Tibial nerve (tissue), 4 donors: ENCODE results near the gene BNIP1. TPM values are rescaled to one million over a fixed set of nuclear protein-coding genes. Genes with fewer than 3 reads are reported as not detected.
"Not testable (repeated sequence)": the region's sequence is repeated elsewhere in the genome, so short reads cannot be mapped to it uniquely, and the experiment has no call there.

Experiments
- DNase-seq, 2 donors: peaks; one replicate each; pipeline ENCODE4 v3.0.0-alpha.2; 2019; ENCODE audit warnings: low spot score in 2 of 2
- H3K27ac ChIP-seq, 4 donors: fragments of 200-600 bp; sonication (generic) in 3 of 4; one replicate each; pipeline ENCODE4 v1.5.1; 2017 to 2019; ENCODE audit warnings: mild to moderate bottlenecking in 1 of 4
- H3K27me3 ChIP-seq, 2 donors: fragments of 200-600 bp; sonication (generic) in 1 of 2; one replicate each; pipeline versions ENCODE4 v1.5.1 to v1.6.0; 2017 to 2019
- H3K36me3 ChIP-seq, 3 donors: fragments of 200-600 bp; sonication (generic); one replicate each; pipeline ENCODE4 v1.5.1; 2018 to 2019
- H3K4me1 ChIP-seq, 4 donors: fragments of 200-600 bp; sonication (generic) in 3 of 4; one replicate each; pipeline ENCODE4 v1.5.1; 2017 to 2019
- H3K4me3 ChIP-seq, 4 donors: fragments of 200-600 bp; sonication (generic) in 3 of 4; one replicate each; pipeline ENCODE4 v1.5.1; 2017 to 2019; ENCODE audit warnings: mild to moderate bottlenecking in 1 of 4, moderate library complexity in 1 of 4
- H3K9me3 ChIP-seq, 4 donors: fragments of 200-600 bp; sonication (generic) in 3 of 4; one replicate each; pipeline ENCODE4 v1.5.1; 2017 to 2019
- EP300 ChIP-seq, 2 donors: sonication (generic); formaldehyde crosslinking; IDR thresholded peaks; one replicate each; pipeline ENCODE4 v1.6.1; 2017; ENCODE audit warnings: antibody characterized with exemption in 2 of 2, mild to moderate bottlenecking in 1 of 2
- POLR2A ChIP-seq, 2 donors: fragments of 450-650 bp; IDR thresholded peaks; one replicate each; pipeline ENCODE4 v1.6.1; 2017; ENCODE audit warnings: antibody characterized with exemption in 2 of 2, mild to moderate bottlenecking in 2 of 2, moderate library complexity in 2 of 2
- WGBS, 2 donors: methylation state at CpG; one replicate each; pipeline ENCODE4 v1.1.5; 2018; 5-methylcytosine and 5-hydroxymethylcytosine counted together
- total RNA-seq, 4 donors: library from RNA; depleted of rRNA; stranded (reverse); fragments of >200 nt; gene quantifications; one replicate each; pipeline ENCODE4 v1.1.0, GENCODE V29; 2016
- TF ChIP-seq, protein P1 (sequence below), 5 experiments: fragments of 200-600 bp in 3 of 5; fragments of 450-650 bp in 2 of 5; sonication (generic) in 3 of 5; IDR thresholded peaks; one replicate each; pipeline ENCODE4 v1.5.1; 2016 to 2019; ENCODE audit warnings: antibody characterized with exemption in 5 of 5, mild to moderate bottlenecking in 3 of 5, moderate library complexity in 2 of 5

Gene BNIP1
- total RNA-seq, 4 donors from 2014 or later = 2.2 to 15.6 (median 10.0) TPM

DNA sequence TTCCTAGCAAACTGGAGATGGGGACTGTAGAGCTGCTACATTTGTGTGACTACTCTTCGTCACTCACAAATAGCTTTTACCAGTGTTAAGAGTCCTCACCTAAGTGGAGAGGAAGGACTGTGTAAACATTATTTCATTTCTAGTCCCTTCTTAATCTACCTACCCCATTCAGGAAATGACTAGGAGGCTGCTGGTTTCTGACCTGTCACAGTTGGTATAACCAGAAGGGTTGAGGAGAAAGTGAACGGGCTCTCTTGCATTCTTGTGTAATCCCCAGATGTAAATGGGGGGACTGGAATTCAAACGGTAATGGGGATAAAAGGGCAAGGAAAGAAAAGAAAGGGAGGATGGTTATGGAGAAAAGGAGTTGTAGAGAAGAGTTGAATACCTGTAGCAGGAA lies 35.4 kb upstream of the BNIP1 start:
- peaks cover 0 to 54% (median 4%) of the 10 kb centered on the region in 3 donors for H3K36me3 ChIP-seq
- no peak overlapping the region for H3K4me3 ChIP-seq
- H3K4me1 ChIP-seq = peaks cover 0 to under 1% (median under 1%) of the 10 kb centered on the region in 4 donors
- DNase-seq = no peak
- TF ChIP-seq EP300 (IDR thresholded peaks at IDR 0.05) (no peak), POLR2A (IDR thresholded peaks at IDR 0.05) (no peak)
- TF ChIP-seq, protein P1, sequence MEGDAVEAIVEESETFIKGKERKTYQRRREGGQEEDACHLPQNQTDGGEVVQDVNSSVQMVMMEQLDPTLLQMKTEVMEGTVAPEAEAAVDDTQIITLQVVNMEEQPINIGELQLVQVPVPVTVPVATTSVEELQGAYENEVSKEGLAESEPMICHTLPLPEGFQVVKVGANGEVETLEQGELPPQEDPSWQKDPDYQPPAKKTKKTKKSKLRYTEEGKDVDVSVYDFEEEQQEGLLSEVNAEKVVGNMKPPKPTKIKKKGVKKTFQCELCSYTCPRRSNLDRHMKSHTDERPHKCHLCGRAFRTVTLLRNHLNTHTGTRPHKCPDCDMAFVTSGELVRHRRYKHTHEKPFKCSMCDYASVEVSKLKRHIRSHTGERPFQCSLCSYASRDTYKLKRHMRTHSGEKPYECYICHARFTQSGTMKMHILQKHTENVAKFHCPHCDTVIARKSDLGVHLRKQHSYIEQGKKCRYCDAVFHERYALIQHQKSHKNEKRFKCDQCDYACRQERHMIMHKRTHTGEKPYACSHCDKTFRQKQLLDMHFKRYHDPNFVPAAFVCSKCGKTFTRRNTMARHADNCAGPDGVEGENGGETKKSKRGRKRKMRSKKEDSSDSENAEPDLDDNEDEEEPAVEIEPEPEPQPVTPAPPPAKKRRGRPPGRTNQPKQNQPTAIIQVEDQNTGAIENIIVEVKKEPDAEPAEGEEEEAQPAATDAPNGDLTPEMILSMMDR (IDR thresholded peaks at IDR 0.05) = no peak
- 56 to 57% methylated on average over 3 of the region's 3 CpGs for WGBS, 2 donors
- H3K27me3 ChIP-seq = no peaks in the 10 kb centered on the region
- H3K9me3 ChIP-seq = no peaks in the 10 kb centered on the region
- H3K27ac ChIP-seq = no peak overlapping the region

DNA sequence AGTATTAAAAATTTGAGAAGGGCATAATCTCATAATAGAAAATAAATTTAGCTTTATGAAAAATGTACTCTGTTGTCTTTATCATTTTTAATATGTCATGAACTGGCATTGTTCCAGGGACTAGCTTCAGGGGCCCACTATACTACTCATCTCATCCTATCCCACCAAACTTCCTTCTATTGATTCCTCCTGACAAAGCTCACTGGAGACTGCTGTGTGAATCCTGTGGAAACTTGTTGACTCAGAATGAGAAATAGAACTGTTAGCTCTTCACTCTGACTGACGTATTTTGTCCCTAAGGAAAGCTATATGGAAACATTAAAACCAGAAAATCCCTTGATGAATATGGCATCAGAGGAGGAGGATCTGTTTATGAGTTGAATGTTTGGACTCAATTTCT lies 29.8 kb upstream of the BNIP1 start:
- H3K27ac ChIP-seq = no peak overlapping the region
- WGBS, 2 donors = 97% methylated on average over 1 of the region's 1 CpG
- H3K4me1 ChIP-seq = no peaks in the 10 kb centered on the region
- DNase-seq = no peak
- H3K27me3 ChIP-seq = no peaks in the 10 kb centered on the region
- TF ChIP-seq POLR2A (IDR thresholded peaks at IDR 0.05) (no peak), EP300 (IDR thresholded peaks at IDR 0.05) (no peak)
- TF ChIP-seq, protein P1 (IDR thresholded peaks at IDR 0.05) = no peak
- H3K4me3 ChIP-seq = no peak overlapping the region
- peaks cover 0 to 9% (median 0%) of the 10 kb centered on the region in 4 donors for H3K9me3 ChIP-seq
- H3K36me3 ChIP-seq = peaks cover 0 to 97% (median 4%) of the 10 kb centered on the region in 3 donors

DNA sequence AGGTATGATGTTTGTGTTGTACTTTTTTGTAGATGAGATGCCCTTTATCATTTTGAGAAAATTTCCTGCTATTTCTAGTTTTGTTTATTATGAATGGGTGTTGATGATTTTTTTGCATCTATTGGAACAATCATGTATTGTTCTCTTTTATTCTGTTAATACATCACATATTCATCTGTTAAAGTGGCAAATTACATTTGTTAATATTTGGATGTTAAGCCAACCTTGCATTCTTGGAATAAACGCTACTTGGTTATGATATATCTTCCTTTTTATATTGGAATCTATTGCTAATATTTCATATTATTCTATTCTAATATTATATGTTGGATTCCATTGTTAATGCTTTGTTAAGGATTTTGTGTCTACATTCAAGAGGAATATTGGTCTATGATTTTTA lies 24.6 kb upstream of the BNIP1 start:
- TF ChIP-seq, protein P1 (IDR thresholded peaks at IDR 0.05) = no peak
- TF ChIP-seq EP300 (IDR thresholded peaks at IDR 0.05) (no peak), POLR2A (IDR thresholded peaks at IDR 0.05) (no peak)
- Histone ChIP-seq H3K27ac (no peak overlapping the region), H3K4me3 (no peak overlapping the region), H3K27me3 (no peaks in the 10 kb centered on the region), H3K4me1 (no peaks in the 10 kb centered on the region), H3K36me3 (peaks cover 0 to 85% (median 0%) of the 10 kb centered on the region in 3 donors), H3K9me3 (peaks cover 0 to 18% (median 2%) of the 10 kb centered on the region in 4 donors)
- DNase-seq = no peak
- 95 to 100% methylated on average over 1 of the region's 1 CpG for WGBS, 2 donors

DNA sequence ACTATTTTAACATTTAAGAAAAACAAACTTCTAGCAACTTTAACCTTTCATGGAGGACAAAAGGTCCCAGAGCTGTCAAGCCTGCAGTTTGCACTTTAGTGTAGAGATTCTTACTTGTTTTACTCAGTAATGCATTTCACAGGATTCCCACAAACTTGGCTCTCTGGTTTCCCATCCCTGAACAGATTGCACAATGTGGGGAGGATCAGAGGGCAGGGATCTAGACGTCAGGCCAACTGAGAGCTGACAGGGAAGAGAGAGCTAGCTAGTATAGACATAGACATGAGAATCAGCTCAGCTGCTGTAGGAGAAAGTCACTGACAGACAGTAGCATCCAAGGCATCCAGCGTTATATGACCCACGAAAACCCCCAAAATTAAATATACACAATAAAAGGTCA lies 20.9 kb upstream of the BNIP1 start:
- DNase-seq = peak in 1 of 2 donors; percentile 20
- 66 to 74% methylated on average over 3 of the region's 3 CpGs for WGBS, 2 donors
- Histone ChIP-seq H3K4me3 (no peak overlapping the region), H3K27me3 (no peaks in the 10 kb centered on the region), H3K9me3 (peaks cover 0 to 18% (median 2%) of the 10 kb centered on the region in 4 donors), H3K27ac (no peak overlapping the region), H3K4me1 (no peaks in the 10 kb centered on the region), H3K36me3 (peaks cover 0 to 77% (median 7%) of the 10 kb centered on the region in 3 donors)
- no peak for TF ChIP-seq EP300 (IDR thresholded peaks at IDR 0.05)
- TF ChIP-seq POLR2A (IDR thresholded peaks at IDR 0.05) = no peak
- TF ChIP-seq, protein P1 (IDR thresholded peaks at IDR 0.05) = no peak

DNA sequence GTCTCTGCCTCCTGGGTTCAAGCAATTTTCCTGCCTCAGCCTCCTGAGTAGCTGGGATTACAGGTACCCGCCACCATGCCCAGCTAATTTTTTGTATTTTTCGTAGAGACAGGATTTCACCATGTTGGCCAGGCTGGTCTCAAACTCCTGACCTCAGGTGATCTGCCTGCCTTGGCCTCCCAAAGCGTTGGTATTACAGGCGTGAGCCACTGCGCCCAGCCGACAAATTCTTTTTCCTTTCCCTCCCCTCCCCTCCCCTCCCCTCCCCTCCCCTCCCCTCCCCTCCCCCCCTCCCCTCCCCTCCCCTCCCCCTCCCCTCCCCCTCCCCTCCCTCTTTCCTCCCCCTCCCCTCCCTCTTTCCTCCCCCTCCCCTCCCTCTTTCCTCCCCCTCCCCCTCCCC lies 12.2 kb upstream of the BNIP1 start:
- H3K9me3 ChIP-seq, H3K4me3 ChIP-seq, DNase-seq, H3K27me3 ChIP-seq, H3K27ac ChIP-seq, H3K4me1 ChIP-seq: not testable (repeated sequence)
- WGBS, 2 donors = 89 to 95% methylated on average over 6 of the region's 6 CpGs
- H3K36me3 ChIP-seq = peaks cover 0 to 62% (median 6%) of the 10 kb centered on the region in 3 donors

DNA sequence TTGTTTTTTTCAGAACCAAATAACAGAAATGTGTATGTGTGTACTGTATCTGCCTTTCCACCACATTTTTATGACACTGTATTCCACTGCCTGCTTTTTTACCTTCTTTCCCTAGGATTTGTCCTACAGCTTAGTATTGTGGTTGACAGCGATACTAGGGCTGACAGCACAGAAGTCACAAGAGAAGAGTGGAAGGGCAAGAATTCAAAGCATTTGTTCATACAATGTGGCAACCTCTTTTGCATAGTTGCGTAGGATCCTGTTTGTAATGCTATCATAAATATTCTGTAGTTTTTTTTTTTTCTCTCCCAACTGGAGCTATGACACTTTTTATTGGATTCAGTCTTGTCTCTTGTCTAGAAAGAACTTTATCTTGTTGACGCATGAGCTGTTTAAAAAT lies 5.6 kb upstream of the BNIP1 start:
- peaks cover 0 to 36% (median 0%) of the 10 kb centered on the region in 3 donors for H3K36me3 ChIP-seq
- H3K27me3 ChIP-seq = no peaks in the 10 kb centered on the region
- no peak for DNase-seq
- peak overlapping the region in 3 of 4 donors; percentile 20 to 50 (median 42) for H3K27ac ChIP-seq
- H3K4me3 ChIP-seq = no peak overlapping the region
- H3K4me1 ChIP-seq = peaks cover 0 to 1% (median 0%) of the 10 kb centered on the region in 4 donors
- TF ChIP-seq EP300 (IDR thresholded peaks at IDR 0.05) (no peak), POLR2A (IDR thresholded peaks at IDR 0.05) (no peak)
- TF ChIP-seq, protein P1 (IDR thresholded peaks at IDR 0.05) = no peak
- WGBS, 2 donors = 76% methylated on average over 3 of the region's 3 CpGs
- H3K9me3 ChIP-seq = no peaks in the 10 kb centered on the region
